H1 (cell line): ENCODE results near the gene CABP2. TPM values are rescaled to one million over a fixed set of nuclear protein-coding genes. Genes with fewer than 3 reads are reported as not detected.
A peak's percentile ranks its signal among the peaks of the same experiment; 100 is the strongest.

ENCODE experiments used
- BACH1 ChIP-seq: IDR thresholded peaks from 2 replicates; pipeline ENCODE4 v1.6.1; 2012; ENCODE audit warnings: low read length, improper control_type of control experiment
- BRCA1 ChIP-seq: IDR thresholded peaks from 2 replicates; pipeline ENCODE4 v1.6.1; 2012; ENCODE audit warnings: low read depth, low read length, improper control_type of control experiment
- JUND ChIP-seq: IDR thresholded peaks from 2 replicates; pipeline ENCODE4 v1.6.1; 2011; ENCODE audit warnings: mild to moderate bottlenecking, improper control_type of control experiment, low read length
- KDM4A ChIP-seq: IDR thresholded peaks from one replicate; pipeline ENCODE4 v1.7.1; 2012; ENCODE audit warnings: low read depth, mild to moderate bottlenecking, moderate library complexity, low read length, inconsistent platforms; ENCODE audit not compliant: severe bottlenecking
- MAFK ChIP-seq: IDR thresholded peaks from 2 replicates; pipeline ENCODE4 v1.6.1; 2012; ENCODE audit warnings: low read depth, mild to moderate bottlenecking, improper control_type of control experiment, low read length
- NANOG ChIP-seq: IDR thresholded peaks from 2 replicates; pipeline ENCODE4 v1.6.1; 2011; ENCODE audit warnings: low read length, low read depth, mild to moderate bottlenecking, inconsistent platforms; ENCODE audit not compliant: insufficient read depth, poor library complexity, severe bottlenecking
- PHF8 ChIP-seq: fragments of 200-600 bp; sonication (generic); conservative IDR thresholded peaks from 2 replicates; pipeline ENCODE4 v1.7.1; 2012; ENCODE audit warnings: low read depth, mild to moderate bottlenecking, inconsistent platforms, low read length, moderate library complexity
- POLR2A ChIP-seq, 2 experiments: IDR thresholded peaks; 1 replicate in 1 of 2; 2 replicates in 1 of 2; pipeline ENCODE4 v1.6.1; 2011; ENCODE audit warnings: low read depth in 2 of 2, low read length in 2 of 2, mild to moderate bottlenecking in 2 of 2; ENCODE audit errors: control extremely low read depth in 1 of 2
- RFX5 ChIP-seq: IDR thresholded peaks from 2 replicates; pipeline ENCODE4 v1.6.1; 2011; ENCODE audit warnings: low read depth, low read length, improper control_type of control experiment, borderline replicate concordance
- RNF2 ChIP-seq: fragments of 200-900, 300-1000 bp; sonication (generic); IDR thresholded peaks from 2 replicates; pipeline ENCODE4 v1.7.1; 2016; ENCODE audit warnings: borderline replicate concordance, low read depth, mild to moderate bottlenecking, antibody characterized with exemption, low read length; ENCODE audit not compliant: poor library complexity, severe bottlenecking; ENCODE audit errors: missing control alignments
- SIRT6 ChIP-seq: IDR thresholded peaks from one replicate; pipeline ENCODE4 v1.7.1; 2012; ENCODE audit warnings: low read length, inconsistent platforms
- SP1 ChIP-seq: IDR thresholded peaks from 2 replicates; pipeline ENCODE4 v1.6.1; 2011; ENCODE audit warnings: low read depth, low read length
- SP2 ChIP-seq: IDR thresholded peaks from 2 replicates; pipeline ENCODE4 v1.6.1; 2012; ENCODE audit warnings: mild to moderate bottlenecking, low read length, inconsistent platforms
- SUZ12 ChIP-seq: fragments of 200-600 bp; sonication (generic); IDR thresholded peaks from 2 replicates; pipeline ENCODE4 v1.6.1; 2012; ENCODE audit warnings: mild to moderate bottlenecking, inconsistent platforms, low read length, moderate library complexity, mixed read lengths
- TAF1 ChIP-seq: IDR thresholded peaks from 2 replicates; pipeline ENCODE4 v1.6.1; 2011; ENCODE audit warnings: mild to moderate bottlenecking, low read depth, low read length
- polyA plus RNA-seq, 7 experiments: library from polyadenylated mRNA; depleted of rRNA in 3 of 7; stranded (reverse) in 5 of 7; unstranded in 2 of 7; fragments of >200 nt in 5 of 7; fragments of 200-250 nt in 2 of 7; gene quantifications; 1 replicate in 5 of 7; 2 replicates in 1 of 7; 4 replicates in 1 of 7; pipeline versions ENCODE4 v1.2.1 to v1.2.3, GENCODE V29; 2011 to 2013; ENCODE audit warnings: missing spikeins in 2 of 7, mixed read lengths in 2 of 7
- total RNA-seq: library from RNA; stranded (reverse); fragmentation: NEBNext Ultra II Directional; extraction: Animal tissue kit (Norgen Biotek cat#: 25700); gene quantifications from 2 replicates; pipeline ENCODE4 v1.2.1, GENCODE V29; 2021
- TF ChIP-seq, protein P1 (sequence below): IDR thresholded peaks from 2 replicates; pipeline ENCODE4 v1.6.1; 2011; ENCODE audit warnings: low read depth, mild to moderate bottlenecking, low read length; ENCODE audit not compliant: insufficient read depth
- TF ChIP-seq, protein P2 (sequence below): IDR thresholded peaks from 2 replicates; pipeline ENCODE4 v1.6.1; 2012; ENCODE audit warnings: inconsistent platforms
- TF ChIP-seq, protein P3 (sequence below): IDR thresholded peaks from 2 replicates; pipeline ENCODE4 v1.6.1; 2012; ENCODE audit warnings: inconsistent platforms
- TF ChIP-seq, protein P4 (sequence below): IDR thresholded peaks from 2 replicates; pipeline ENCODE4 v1.6.1; 2012; ENCODE audit warnings: low read length, inconsistent platforms

The CABP2 gene
- total and polyA plus RNA-seq, 2 of the 8 experiments (the other 6 are each of a cell fraction or from before 2014, with no cell fraction given) = not detected

DNA sequence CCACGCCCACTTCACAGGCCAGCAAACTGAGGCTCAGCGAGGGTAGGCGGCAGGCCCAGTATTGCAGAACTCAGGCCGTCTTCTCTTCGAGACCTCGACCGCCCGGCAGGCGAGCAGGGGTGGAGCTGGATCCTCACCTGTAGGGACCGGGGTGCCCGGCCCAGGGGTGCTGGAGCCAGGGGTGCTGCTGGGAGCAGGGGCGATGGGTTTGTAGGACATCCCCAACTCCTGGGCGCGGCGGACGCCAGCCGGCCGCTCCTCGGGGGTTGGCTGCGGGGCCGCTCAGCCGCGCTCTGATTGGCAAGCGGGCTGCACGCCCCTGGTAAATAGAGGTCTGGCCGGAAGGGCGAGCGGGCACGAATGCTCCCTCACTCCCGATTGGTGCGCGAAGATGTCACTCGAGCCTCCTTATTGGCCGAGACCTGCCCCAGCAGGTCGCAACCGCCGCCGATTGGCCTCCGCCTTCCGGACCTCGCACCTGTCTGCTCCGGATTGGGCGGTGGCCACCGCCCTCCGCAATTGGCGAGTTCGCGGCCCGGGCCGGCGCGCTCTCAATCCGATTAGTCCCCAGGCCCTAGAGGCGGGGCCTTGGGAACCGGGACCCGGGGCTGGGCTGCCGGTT lies 15.3 kb downstream of the CABP2 start, which contains the start of gene CDK2AP2 (continued):
- TF ChIP-seq, protein P1, sequence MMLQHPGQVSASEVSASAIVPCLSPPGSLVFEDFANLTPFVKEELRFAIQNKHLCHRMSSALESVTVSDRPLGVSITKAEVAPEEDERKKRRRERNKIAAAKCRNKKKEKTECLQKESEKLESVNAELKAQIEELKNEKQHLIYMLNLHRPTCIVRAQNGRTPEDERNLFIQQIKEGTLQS = 0 out of 2 replicates have a peak, but pooled peaks have one; percentile 6
- TF ChIP-seq SP2 (peak; percentile 85), RFX5 (no peak), MAFK (no peak), NANOG (peak; percentile 15), SIRT6 (no peak), BRCA1 (no peak), PHF8 (no peak; the same call in 1 of the 2 replicates), SP1 (peak; percentile 99), SUZ12 (no peak), RNF2 (no peak), JUND (no peak), POLR2A (IDR thresholded peaks at IDR 0.05; ENCODE audit: control extremely low read depth in 1 of 2, low read depth in 2 of 2, low read length in 2 of 2) (peak in 1 of 2 experiments; percentile 89; a peak in 2 of 3 replicates), TAF1 (peak; percentile 48; the same call in 1 of the 2 replicates), BACH1 (no peak), KDM4A (peak; percentile 43)
- TF ChIP-seq, protein P2, sequence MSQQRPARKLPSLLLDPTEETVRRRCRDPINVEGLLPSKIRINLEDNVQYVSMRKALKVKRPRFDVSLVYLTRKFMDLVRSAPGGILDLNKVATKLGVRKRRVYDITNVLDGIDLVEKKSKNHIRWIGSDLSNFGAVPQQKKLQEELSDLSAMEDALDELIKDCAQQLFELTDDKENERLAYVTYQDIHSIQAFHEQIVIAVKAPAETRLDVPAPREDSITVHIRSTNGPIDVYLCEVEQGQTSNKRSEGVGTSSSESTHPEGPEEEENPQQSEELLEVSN = peak; percentile 17; the same call in 1 of the 2 replicates
- TF ChIP-seq, protein P3, sequence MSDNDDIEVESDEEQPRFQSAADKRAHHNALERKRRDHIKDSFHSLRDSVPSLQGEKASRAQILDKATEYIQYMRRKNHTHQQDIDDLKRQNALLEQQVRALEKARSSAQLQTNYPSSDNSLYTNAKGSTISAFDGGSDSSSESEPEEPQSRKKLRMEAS = 0 out of 2 replicates have a peak, but pooled peaks have one; percentile 4
- TF ChIP-seq, protein P4, sequence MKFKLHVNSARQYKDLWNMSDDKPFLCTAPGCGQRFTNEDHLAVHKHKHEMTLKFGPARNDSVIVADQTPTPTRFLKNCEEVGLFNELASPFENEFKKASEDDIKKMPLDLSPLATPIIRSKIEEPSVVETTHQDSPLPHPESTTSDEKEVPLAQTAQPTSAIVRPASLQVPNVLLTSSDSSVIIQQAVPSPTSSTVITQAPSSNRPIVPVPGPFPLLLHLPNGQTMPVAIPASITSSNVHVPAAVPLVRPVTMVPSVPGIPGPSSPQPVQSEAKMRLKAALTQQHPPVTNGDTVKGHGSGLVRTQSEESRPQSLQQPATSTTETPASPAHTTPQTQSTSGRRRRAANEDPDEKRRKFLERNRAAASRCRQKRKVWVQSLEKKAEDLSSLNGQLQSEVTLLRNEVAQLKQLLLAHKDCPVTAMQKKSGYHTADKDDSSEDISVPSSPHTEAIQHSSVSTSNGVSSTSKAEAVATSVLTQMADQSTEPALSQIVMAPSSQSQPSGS = peak; percentile 21; the same call in 1 of the 2 replicates
